RWPE2 (cell line): Measurements from ENCODE around the gene AHCYL1.

Source experiments
- ATAC-seq: fragments of 200-7000 bp; cut with Tn5 transposase; 3 replicates; pipeline ENCODE4 v1.9.1; 2021; ENCODE audit warnings: low read depth
- DNase-seq: peaks from one replicate; pipeline ENCODE4 v3.0.0-alpha.2; 2020; ENCODE audit warnings: low spot score
- H3K27ac ChIP-seq: fragments of 450-650 bp; 2 replicates; pipeline ENCODE4 v1.5.1; 2017; ENCODE audit warnings: mild to moderate bottlenecking; ENCODE audit not compliant: poor library complexity, severe bottlenecking
- H3K27me3 ChIP-seq: fragments of 250-450 bp; sonication (Bioruptor Pico); 2 replicates; pipeline ENCODE4 v1.5.1; 2021; ENCODE audit warnings: mild to moderate bottlenecking, moderate library complexity; ENCODE audit not compliant: insufficient read depth, poor library complexity, severe bottlenecking
- H3K36me3 ChIP-seq: fragments of 250-450 bp; sonication (Bioruptor Pico); 2 replicates; pipeline ENCODE4 v1.5.1; 2020; ENCODE audit warnings: low read depth, mild to moderate bottlenecking, moderate library complexity
- H3K4me1 ChIP-seq: fragments of 250-450 bp; sonication (Bioruptor Pico); 2 replicates; pipeline ENCODE4 v1.5.1; 2021; ENCODE audit warnings: mild to moderate bottlenecking, moderate library complexity; ENCODE audit not compliant: insufficient read depth, poor library complexity, severe bottlenecking
- H3K4me3 ChIP-seq: fragments of 250-450 bp; sonication (Bioruptor Pico); 2 replicates; pipeline ENCODE4 v1.5.1; 2021; ENCODE audit warnings: mild to moderate bottlenecking, moderate library complexity; ENCODE audit not compliant: severe bottlenecking
- H3K9me3 ChIP-seq: fragments of 250-450 bp; sonication (Bioruptor Pico); 2 replicates; pipeline ENCODE4 v1.5.1; 2021; ENCODE audit warnings: mild to moderate bottlenecking, moderate library complexity; ENCODE audit not compliant: severe bottlenecking
- TF ChIP-seq, protein P1 (sequence below): fragments of 450-650 bp; IDR thresholded peaks from one replicate; pipeline ENCODE4 v1.5.1; 2017; ENCODE audit warnings: mild to moderate bottlenecking, moderate library complexity; ENCODE audit not compliant: poor library complexity, severe bottlenecking

AHCYL1 gene

DNA sequence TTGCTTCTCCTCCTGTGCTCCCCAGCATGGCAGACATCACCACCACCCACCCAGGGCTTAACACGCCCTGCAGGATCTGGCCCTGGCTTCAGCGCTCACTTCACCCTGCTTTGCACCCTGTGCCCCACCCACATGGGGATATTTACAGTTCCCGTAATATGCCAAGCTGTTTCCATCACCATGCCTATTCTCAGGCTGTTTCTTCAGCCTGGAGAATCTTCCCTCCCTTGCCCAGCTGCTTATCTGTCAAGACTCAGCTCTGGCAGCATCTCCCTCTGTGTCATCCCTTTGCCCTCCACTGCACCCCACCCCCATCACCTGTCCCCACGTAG is 3.6 kb upstream of the AHCYL1 start:
- TF ChIP-seq, protein P1, sequence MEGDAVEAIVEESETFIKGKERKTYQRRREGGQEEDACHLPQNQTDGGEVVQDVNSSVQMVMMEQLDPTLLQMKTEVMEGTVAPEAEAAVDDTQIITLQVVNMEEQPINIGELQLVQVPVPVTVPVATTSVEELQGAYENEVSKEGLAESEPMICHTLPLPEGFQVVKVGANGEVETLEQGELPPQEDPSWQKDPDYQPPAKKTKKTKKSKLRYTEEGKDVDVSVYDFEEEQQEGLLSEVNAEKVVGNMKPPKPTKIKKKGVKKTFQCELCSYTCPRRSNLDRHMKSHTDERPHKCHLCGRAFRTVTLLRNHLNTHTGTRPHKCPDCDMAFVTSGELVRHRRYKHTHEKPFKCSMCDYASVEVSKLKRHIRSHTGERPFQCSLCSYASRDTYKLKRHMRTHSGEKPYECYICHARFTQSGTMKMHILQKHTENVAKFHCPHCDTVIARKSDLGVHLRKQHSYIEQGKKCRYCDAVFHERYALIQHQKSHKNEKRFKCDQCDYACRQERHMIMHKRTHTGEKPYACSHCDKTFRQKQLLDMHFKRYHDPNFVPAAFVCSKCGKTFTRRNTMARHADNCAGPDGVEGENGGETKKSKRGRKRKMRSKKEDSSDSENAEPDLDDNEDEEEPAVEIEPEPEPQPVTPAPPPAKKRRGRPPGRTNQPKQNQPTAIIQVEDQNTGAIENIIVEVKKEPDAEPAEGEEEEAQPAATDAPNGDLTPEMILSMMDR, result peak; percentile 58
- Histone ChIP-seq H3K4me1 (peaks cover 19% of the 10 kb centered on the region), H3K9me3 (no peaks in the 10 kb centered on the region), H3K27me3 (no peaks in the 10 kb centered on the region), H3K4me3 (no peak overlapping the region), H3K36me3 (no peaks in the 10 kb centered on the region), H3K27ac (no peak overlapping the region)
- no peak for DNase-seq
- no peak for ATAC-seq

- Histone ChIP-seq H3K27me3 (no peaks in the 10 kb centered on the region), H3K36me3 (peaks cover 10% of the 10 kb centered on the region; the same call in 1 of the 2 replicates), H3K9me3 (no peaks in the 10 kb centered on the region), H3K27ac (no peak overlapping the region), H3K4me3 (no peak overlapping the region), H3K4me1 (peaks cover 17% of the 10 kb centered on the region)
- ATAC-seq, result no peak
- no peak for DNase-seq
- TF ChIP-seq, protein P1, result no peak
Measured at GRCh38 chr1:109983380-109984189, 980 bp upstream of the AHCYL1 start.

GRCh38 chr1:109984190-109984455 is 442 bp upstream of the AHCYL1 start:
- Histone ChIP-seq H3K9me3 (no peaks in the 10 kb centered on the region), H3K27me3 (no peaks in the 10 kb centered on the region), H3K4me3 (no peak overlapping the region), H3K4me1 (peaks cover 17% of the 10 kb centered on the region), H3K36me3 (peaks cover 12% of the 10 kb centered on the region; the same call in 1 of the 2 replicates), H3K27ac (no peak overlapping the region)
- TF ChIP-seq, protein P1, result no peak
- ATAC-seq (no peak; the same call in 2 of the 3 replicates), DNase-seq (no peak)

GRCh38 chr1:109985247-109986053 is 885 bp downstream of the AHCYL1 start:
- peak overlapping the region; percentile 57 for H3K27ac ChIP-seq
- peaks cover 5% of the 10 kb centered on the region for H3K4me1 ChIP-seq

More at GRCh38 chr1:109985247-109986053, 885 bp downstream of the AHCYL1 start:
- DNase-seq, result no peak
- Histone ChIP-seq H3K9me3 (no peaks in the 10 kb centered on the region), H3K36me3 (peaks cover 23% of the 10 kb centered on the region), H3K27me3 (no peaks in the 10 kb centered on the region), H3K4me3 (peak overlapping the region; percentile 62)
- peak; percentile 4; the same call in 2 of the 3 replicates for ATAC-seq
- TF ChIP-seq, protein P1, result no peak
